Smooth muscle cell of the brain vasculature (primary cell): ENCODE results near the gene CATSPERZ.

ENCODE experiments used
- DNase-seq: peaks from one replicate; pipeline ENCODE4 v3.0.0-alpha.2; 2012; ENCODE audit warnings: low read depth, low spot score

The CATSPERZ gene

GRCh38 chr11:64284962-64285884, 14.9 kb upstream of the CATSPERZ start, which contains the start of gene GPR137:
TSS of gene GPR137 (plus strand) at chr11:64285848. CDS start at chr11:64286525, 677 bp downstream.
- no peak for DNase-seq

GRCh38 chr11:64285885-64286800, 14.0 kb upstream of the CATSPERZ start:
- no peak for DNase-seq

- DNase-seq = no peak
Measured at GRCh38 chr11:64286801-64287159, 13.4 kb upstream of the CATSPERZ start.

- no peak for DNase-seq
Measured at GRCh38 chr11:64287676-64288352, 12.3 kb upstream of the CATSPERZ start.

- no peak for DNase-seq
Measured at GRCh38 chr11:64288353-64288750, 11.8 kb upstream of the CATSPERZ start.

- no peak for DNase-seq
Measured at GRCh38 chr11:64289002-64289564, 11.1 kb upstream of the CATSPERZ start.

GRCh38 chr11:64290352-64291261, 9.6 kb upstream of the CATSPERZ start:
- no peak for DNase-seq

- no peak for DNase-seq
Measured at GRCh38 chr11:64291262-64291751, 8.9 kb upstream of the CATSPERZ start, which contains the start of gene KCNK4. TSS of gene KCNK4 (plus strand) at chr11:64291302. CDS start at chr11:64293019, 1,717 bp downstream.

- DNase-seq = no peak
Measured at GRCh38 chr11:64291752-64292459, 8.3 kb upstream of the CATSPERZ start.

GRCh38 chr11:64292460-64293254, 7.5 kb upstream of the CATSPERZ start:
- no peak for DNase-seq

- DNase-seq = no peak
Measured at GRCh38 chr11:64294774-64295173, 5.4 kb upstream of the CATSPERZ start.

- DNase-seq = no peak
Measured at GRCh38 chr11:64295760-64296159, 4.4 kb upstream of the CATSPERZ start.

- no peak for DNase-seq
Measured at GRCh38 chr11:64296236-64296635, 3.9 kb upstream of the CATSPERZ start.

- no peak for DNase-seq
Measured at GRCh38 chr11:64296830-64297698, 3.1 kb upstream of the CATSPERZ start.

GRCh38 chr11:64297699-64298358, 2.3 kb upstream of the CATSPERZ start:
- no peak for DNase-seq

- DNase-seq = no peak
Measured at GRCh38 chr11:64298966-64299846, 952 bp upstream of the CATSPERZ start.
